Sigmoid colon (tissue), 7 donors: Measurements from ENCODE around the gene ZMIZ1. TPM values are rescaled to one million over a fixed set of nuclear protein-coding genes. Genes with fewer than 3 reads are reported as not detected.

ENCODE experiments used
- DNase-seq: peaks from one replicate; pipeline ENCODE4 v3.0.0-alpha.2; 2019
- H3K27ac ChIP-seq, 4 donors: fragments of 200-600 bp; sonication (generic); one replicate each; pipeline ENCODE4 v1.5.1; 2016 to 2019; ENCODE audit warnings: mild to moderate bottlenecking in 1 of 4
- H3K27me3 ChIP-seq, 3 donors: fragments of 200-600 bp; sonication (generic); one replicate each; pipeline ENCODE4 v1.5.1; 2019; ENCODE audit warnings: mild to moderate bottlenecking in 1 of 3
- H3K36me3 ChIP-seq, 4 donors: fragments of 200-600 bp; sonication (generic); one replicate each; pipeline ENCODE4 v1.5.1; 2016 to 2019
- H3K4me1 ChIP-seq, 4 donors: fragments of 200-600 bp; sonication (generic); one replicate each; pipeline ENCODE4 v1.5.1; 2017 to 2019
- H3K4me3 ChIP-seq, 4 donors: fragments of 200-600 bp; sonication (generic); one replicate each; pipeline ENCODE4 v1.5.1; 2017 to 2019; ENCODE audit warnings: mild to moderate bottlenecking in 2 of 4, moderate library complexity in 1 of 4
- H3K9me3 ChIP-seq, 4 donors: fragments of 200-600 bp in 3 of 4; sonication (generic) in 3 of 4; one replicate each; pipeline versions ENCODE4 v1.5.1 to v1.6.1; 2013 to 2019
- EP300 ChIP-seq, 4 donors: sonication (generic); formaldehyde crosslinking; IDR thresholded peaks; one replicate each; pipeline ENCODE4 v1.6.1; 2017; ENCODE audit warnings: antibody characterized with exemption in 4 of 4
- POLR2A ChIP-seq, 2 donors: fragments of 450-650 bp; IDR thresholded peaks; one replicate each; pipeline ENCODE4 v1.6.1; 2016; ENCODE audit warnings: antibody characterized with exemption in 2 of 2, mild to moderate bottlenecking in 2 of 2, moderate library complexity in 2 of 2
- POLR2AphosphoS5 ChIP-seq, 4 donors: sonication (generic); formaldehyde crosslinking; IDR thresholded peaks; one replicate each; pipeline ENCODE4 v1.6.1; 2017; ENCODE audit warnings: antibody characterized with exemption in 4 of 4
- WGBS, 2 donors: extraction: QIAGEN DNeasy Blood & Tissue Kit; methylation state at CpG; one replicate each; pipeline ENCODE4 v1.1.7; 2013; 5-methylcytosine and 5-hydroxymethylcytosine counted together
- intact Hi-C: fragments of 100-400 bp; cut with DNase I; formaldehyde crosslinking; loops from one replicate; pipeline ENCODE4 v1.15.1; 2023
- polyA plus RNA-seq, 3 donors: library from polyadenylated mRNA; stranded (reverse); fragments of 200-250 nt; gene quantifications; one replicate each; pipeline ENCODE4 v1.2.3, GENCODE V29; 2013
- total RNA-seq, 4 donors: library from RNA; depleted of rRNA; stranded (reverse); fragments of >200 nt; gene quantifications; one replicate each; pipeline ENCODE4 v1.1.0, GENCODE V29; 2016
- TF ChIP-seq, protein P1 (sequence below), 4 experiments: fragments of 450-650 bp in 3 of 4; fragments of 200-600 bp in 1 of 4; IDR thresholded peaks; one replicate each; pipeline ENCODE4 v1.5.1; 2016 to 2019; ENCODE audit warnings: antibody characterized with exemption in 4 of 4, mild to moderate bottlenecking in 3 of 4, moderate library complexity in 2 of 4
- donor health status: healthy with polysubstance abuse.
- donor health status: Bipolar disorder and iron deficiency.
- donor health status: healthy.

The ZMIZ1 gene
- total and polyA plus RNA-seq, 7 donors, result 17.4 to 49.3 (median 31.5) TPM

GRCh38 chr10:79079490-79080355, 11.0 kb downstream of the ZMIZ1 start:
- intact Hi-C loops, result no loop called here
- no peak overlapping the region for H3K4me3 ChIP-seq
- TF ChIP-seq, protein P1, sequence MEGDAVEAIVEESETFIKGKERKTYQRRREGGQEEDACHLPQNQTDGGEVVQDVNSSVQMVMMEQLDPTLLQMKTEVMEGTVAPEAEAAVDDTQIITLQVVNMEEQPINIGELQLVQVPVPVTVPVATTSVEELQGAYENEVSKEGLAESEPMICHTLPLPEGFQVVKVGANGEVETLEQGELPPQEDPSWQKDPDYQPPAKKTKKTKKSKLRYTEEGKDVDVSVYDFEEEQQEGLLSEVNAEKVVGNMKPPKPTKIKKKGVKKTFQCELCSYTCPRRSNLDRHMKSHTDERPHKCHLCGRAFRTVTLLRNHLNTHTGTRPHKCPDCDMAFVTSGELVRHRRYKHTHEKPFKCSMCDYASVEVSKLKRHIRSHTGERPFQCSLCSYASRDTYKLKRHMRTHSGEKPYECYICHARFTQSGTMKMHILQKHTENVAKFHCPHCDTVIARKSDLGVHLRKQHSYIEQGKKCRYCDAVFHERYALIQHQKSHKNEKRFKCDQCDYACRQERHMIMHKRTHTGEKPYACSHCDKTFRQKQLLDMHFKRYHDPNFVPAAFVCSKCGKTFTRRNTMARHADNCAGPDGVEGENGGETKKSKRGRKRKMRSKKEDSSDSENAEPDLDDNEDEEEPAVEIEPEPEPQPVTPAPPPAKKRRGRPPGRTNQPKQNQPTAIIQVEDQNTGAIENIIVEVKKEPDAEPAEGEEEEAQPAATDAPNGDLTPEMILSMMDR (IDR thresholded peaks at IDR 0.05), result no peak
- TF ChIP-seq POLR2A (IDR thresholded peaks at IDR 0.05) (no peak), EP300 (IDR thresholded peaks at IDR 0.05) (no peak), POLR2AphosphoS5 (IDR thresholded peaks at IDR 0.05) (no peak)
- peak; percentile 83 for DNase-seq
- no peaks in the 10 kb centered on the region for H3K9me3 ChIP-seq
- H3K36me3 ChIP-seq, result no peaks in the 10 kb centered on the region
- peaks cover 0 to 100% (median 100%) of the 10 kb centered on the region in 4 donors for H3K4me1 ChIP-seq
- H3K27me3 ChIP-seq, result no peaks in the 10 kb centered on the region
- WGBS, 2 donors, result 42 to 63% methylated on average over 15 of the region's 15 CpGs
- peak overlapping the region; percentile 48 to 75 (median 65) for H3K27ac ChIP-seq

- H3K36me3 ChIP-seq, result no peaks in the 10 kb centered on the region
- no peaks in the 10 kb centered on the region for H3K9me3 ChIP-seq
- H3K4me3 ChIP-seq, result no peak overlapping the region
- H3K27ac ChIP-seq, result peak overlapping the region; percentile 63 to 77 (median 71)
- no peak for DNase-seq
- intact Hi-C loops, result no loop called here
- H3K27me3 ChIP-seq, result no peaks in the 10 kb centered on the region
- WGBS, 2 donors, result 71 to 77% methylated on average over 12 of the region's 12 CpGs
- peaks cover 0 to 100% (median 96%) of the 10 kb centered on the region in 4 donors for H3K4me1 ChIP-seq
- TF ChIP-seq, protein P1 (IDR thresholded peaks at IDR 0.05), result no peak
- TF ChIP-seq POLR2AphosphoS5 (IDR thresholded peaks at IDR 0.05), result peak in 1 of 4 donors; percentile 22
These were observed 12.7 kb downstream of the ZMIZ1 start for GRCh38 chr10:79081353-79082034.

- no peaks in the 10 kb centered on the region for H3K9me3 ChIP-seq
These were observed 13.2 kb downstream of the ZMIZ1 start for GRCh38 chr10:79082035-79082373.

GRCh38 chr10:79082631-79083596, 14.1 kb downstream of the ZMIZ1 start:
- H3K27ac ChIP-seq, result peak overlapping the region; percentile 63 to 77 (median 71)
- no peak for TF ChIP-seq EP300 (IDR thresholded peaks at IDR 0.05)
- no peak for TF ChIP-seq POLR2AphosphoS5 (IDR thresholded peaks at IDR 0.05)
- no peak for TF ChIP-seq POLR2A (IDR thresholded peaks at IDR 0.05)
- TF ChIP-seq, protein P1 (IDR thresholded peaks at IDR 0.05), result no peak
- no peaks in the 10 kb centered on the region for H3K36me3 ChIP-seq
- WGBS, 2 donors, result 85 to 88% methylated on average over 8 of the region's 8 CpGs
- H3K27me3 ChIP-seq, result no peaks in the 10 kb centered on the region
- no peak for DNase-seq
- H3K4me1 ChIP-seq, result peaks cover 0 to 99% (median 95%) of the 10 kb centered on the region in 4 donors
- H3K4me3 ChIP-seq, result no peak overlapping the region
- H3K9me3 ChIP-seq, result no peaks in the 10 kb centered on the region
- intact Hi-C loops, result no loop called here

More at GRCh38 chr10:79082035-79082373, 13.2 kb downstream of the ZMIZ1 start:
- H3K27ac ChIP-seq, result peak overlapping the region; percentile 63 to 77 (median 71)
- TF ChIP-seq, protein P1 (IDR thresholded peaks at IDR 0.05), result no peak
- TF ChIP-seq EP300 (IDR thresholded peaks at IDR 0.05) (no peak), POLR2AphosphoS5 (IDR thresholded peaks at IDR 0.05) (no peak), POLR2A (IDR thresholded peaks at IDR 0.05) (no peak)
- H3K27me3 ChIP-seq, result no peaks in the 10 kb centered on the region
- 88 to 94% methylated on average over 6 of the region's 6 CpGs for WGBS, 2 donors
- H3K36me3 ChIP-seq, result no peaks in the 10 kb centered on the region
- intact Hi-C loops, result no loop called here
- no peak overlapping the region for H3K4me3 ChIP-seq
- no peak for DNase-seq
- peaks cover 0 to 99% (median 95%) of the 10 kb centered on the region in 4 donors for H3K4me1 ChIP-seq
